GM18498 (cell line): Measurements from ENCODE around the gene MYH7B.

ENCODE experiments used
- ATAC-seq: cut with Tn5 transposase; IDR thresholded peaks from one replicate; pipeline ENCODE4 v1.9.1; 2021; ENCODE audit warnings: mild to moderate bottlenecking, moderate library complexity; ENCODE audit not compliant: unreplicated experiment

Gene MYH7B

DNA sequence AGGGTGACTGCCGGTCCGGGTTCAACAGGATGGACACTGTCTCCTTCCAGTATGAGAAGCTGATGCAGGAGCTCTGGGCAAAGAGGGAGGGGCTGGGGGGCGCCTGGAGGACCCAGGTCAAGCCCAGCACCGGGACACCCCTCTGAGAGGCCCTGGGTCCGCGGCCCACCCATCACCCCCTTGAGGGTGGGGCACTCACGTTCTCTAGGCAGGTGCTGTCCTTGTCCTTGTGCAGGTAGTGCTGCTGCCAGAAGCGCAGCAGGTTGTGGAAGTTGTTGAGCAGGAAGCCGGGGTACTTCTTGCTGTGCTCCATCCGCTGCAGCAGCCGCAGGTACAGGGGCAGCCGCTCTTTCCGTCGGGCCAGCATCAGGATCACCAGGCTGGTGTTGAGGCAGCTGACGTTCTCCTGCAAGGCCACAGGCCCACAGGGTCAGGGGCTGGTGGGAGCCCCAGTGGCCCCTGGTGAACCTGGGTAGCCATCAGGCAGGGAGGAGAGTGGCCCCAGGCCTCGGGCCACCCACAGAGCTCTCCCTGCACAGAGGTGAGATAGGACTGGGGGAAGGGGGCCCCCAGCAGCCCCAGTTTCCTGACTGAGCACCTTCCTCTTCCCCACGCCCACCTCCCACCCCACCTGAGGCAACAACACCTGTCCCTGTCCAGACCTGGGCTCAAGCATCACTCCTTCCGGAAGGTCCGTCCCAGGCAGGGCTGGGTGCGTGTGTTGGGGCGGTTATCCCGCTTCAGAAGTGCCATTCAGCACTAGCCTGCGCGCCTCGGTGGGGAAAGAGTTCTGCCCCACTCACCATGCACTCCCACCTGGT is 47.8 kb downstream of the MYH7B start:
- ATAC-seq, result no peak

DNA sequence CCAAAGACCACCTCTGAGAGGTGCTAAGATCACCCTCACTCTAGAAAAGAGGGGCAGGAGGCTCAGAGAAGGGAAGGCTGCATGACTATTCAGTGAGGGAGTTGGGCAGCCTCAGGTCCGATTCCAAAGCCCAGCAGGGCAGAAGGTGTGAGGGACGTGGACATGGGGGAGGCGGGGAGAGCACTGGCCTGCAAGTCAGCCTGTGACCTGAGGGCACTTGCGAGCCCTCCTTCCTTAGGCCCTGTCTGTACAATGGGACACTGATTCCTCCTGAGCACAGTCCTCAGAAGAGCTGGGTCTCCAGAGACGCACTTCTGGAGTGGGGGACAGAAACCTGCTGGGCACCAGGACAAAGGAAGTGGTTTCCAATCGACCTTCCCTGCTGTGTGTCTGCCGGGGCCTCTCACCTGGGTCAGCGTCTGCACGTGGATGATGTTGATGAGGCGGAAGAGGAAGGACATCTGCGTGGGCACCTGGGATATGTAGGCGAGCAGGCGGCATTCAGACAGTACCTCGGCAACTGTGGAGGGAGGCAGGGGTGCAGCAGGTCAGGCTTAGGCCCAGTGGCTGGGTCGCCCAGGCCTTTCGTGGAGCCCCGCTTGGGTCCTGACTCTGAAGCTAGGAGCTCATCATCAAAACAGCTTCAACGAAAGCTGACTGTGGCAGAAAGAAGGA is 48.5 kb downstream of the MYH7B start:
- ATAC-seq, result no peak

DNA sequence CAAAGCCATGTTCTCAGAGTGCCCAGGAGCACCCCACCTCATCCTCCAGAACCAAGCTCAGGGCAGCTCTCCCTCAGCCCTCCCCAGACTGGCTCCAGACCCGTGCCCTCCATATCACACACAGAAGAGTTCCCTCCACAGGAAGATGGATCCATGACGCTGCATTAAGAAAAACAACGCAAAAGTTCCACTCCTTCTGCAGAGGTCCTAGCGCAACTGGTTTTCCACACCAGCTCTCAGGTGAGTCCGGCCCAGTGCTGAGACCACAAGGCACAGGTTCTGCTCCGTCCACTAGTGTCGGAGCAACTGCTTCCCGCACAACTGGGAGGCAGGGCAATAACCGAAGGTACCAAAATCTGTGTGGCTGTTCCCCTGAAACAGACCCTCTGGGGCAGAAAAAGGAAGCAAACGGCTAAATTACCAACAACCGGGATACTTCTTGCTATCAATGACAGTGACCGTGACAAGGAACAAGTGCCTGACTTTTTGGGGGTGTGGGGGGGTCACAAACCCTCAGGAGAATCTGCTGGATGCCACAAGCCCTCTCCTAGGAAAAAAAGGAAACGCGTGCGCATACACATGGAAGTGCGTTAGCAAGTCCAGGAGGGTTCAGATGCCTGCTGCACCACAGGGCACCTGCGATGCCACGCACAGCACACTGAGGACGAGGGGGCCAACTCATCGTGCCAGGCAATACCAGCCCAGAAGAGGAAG is 49.2 kb downstream of the MYH7B start:
- no peak for ATAC-seq
